ENCODE measurements around the gene DGKZ.
"Not testable (repeated sequence)": the region's sequence is repeated elsewhere in the genome, so short reads cannot be mapped to it uniquely, and the experiment has no call there.

DGKZ gene

DNA sequence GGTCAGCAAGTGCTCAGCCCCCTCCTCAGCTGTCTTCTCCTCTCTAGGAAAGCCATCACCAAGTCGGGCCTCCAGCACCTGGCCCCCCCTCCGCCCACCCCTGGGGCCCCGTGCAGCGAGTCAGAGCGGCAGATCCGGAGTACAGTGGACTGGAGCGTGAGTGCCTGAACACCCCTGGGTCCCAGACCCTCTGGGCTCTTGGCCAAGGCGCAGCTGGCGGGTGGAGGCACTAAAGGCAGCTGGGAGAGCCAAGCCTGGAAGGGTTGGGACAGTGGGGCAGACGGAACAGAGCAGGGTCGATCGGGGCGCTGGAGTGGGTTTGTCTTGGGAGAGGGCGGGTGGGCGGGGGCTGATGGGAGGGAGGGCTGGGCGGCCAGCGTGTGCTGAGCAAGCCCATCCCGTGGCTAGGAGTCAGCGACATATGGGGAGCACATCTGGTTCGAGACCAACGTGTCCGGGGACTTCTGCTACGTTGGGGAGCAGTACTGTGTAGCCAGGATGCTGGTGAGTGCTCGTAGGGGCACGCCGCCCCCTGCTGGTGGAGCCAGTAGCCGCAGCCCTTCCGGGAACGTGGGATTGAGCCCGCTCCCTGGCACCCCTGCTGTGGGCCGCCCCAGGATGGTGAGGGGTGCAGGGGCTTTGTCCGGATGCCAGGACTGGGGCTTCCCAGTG lies 20.1 kb downstream of the DGKZ start:
- DNase-seq (ENCODE audit: low spot score) = peak; percentile 66

DNA sequence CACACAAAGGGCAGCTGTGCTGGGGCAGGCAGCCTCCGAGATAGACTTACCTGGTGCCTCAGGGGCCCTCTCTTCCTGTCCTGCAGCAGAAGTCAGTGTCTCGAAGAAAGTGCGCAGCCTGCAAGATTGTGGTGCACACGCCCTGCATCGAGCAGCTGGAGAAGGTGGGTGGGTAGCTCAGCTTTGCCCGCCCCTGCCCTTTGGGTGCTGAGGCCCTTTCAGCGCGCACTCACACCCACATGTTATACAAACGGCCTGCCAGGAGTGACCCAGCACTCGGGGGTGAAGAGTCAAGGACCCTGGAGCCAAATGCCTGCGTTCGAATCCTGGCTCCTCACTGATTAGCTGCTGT lies 20.6 kb downstream of the DGKZ start:
- no peak for DNase-seq (ENCODE audit: low spot score)

DNA sequence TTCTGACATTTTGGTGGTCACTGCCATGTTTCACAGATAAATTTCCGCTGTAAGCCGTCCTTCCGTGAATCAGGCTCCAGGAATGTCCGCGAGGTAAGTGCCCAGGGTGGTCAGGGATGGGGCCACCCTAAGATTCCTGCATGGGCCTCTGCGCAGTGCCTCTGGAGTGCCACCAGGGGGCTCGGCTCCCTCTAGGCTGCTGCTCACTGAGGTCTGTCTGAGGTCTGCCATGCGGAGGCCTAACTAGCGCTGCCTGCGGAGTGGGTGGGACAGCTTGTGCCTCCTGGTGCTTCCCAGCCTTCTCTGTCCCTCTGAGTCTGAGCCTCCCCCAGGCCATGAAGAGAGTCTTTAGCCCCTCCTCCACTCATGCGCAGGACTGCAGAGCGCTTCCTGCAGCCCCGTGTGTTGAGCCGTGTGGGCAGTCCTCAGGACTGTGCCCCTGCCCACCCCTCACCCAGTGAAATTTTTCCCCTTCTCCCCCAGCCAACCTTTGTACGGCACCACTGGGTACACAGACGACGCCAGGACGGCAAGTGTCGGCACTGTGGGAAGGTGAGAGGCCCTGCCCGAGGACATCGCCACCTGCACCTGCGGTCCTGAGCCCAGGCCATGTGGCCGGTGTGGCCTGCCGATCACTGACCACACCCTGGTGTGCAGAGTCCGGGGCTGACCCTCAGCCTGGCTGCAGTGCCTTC lies 22.3 kb downstream of the DGKZ start:
- peak; percentile 63 for DNase-seq (ENCODE audit: low spot score)

DNA sequence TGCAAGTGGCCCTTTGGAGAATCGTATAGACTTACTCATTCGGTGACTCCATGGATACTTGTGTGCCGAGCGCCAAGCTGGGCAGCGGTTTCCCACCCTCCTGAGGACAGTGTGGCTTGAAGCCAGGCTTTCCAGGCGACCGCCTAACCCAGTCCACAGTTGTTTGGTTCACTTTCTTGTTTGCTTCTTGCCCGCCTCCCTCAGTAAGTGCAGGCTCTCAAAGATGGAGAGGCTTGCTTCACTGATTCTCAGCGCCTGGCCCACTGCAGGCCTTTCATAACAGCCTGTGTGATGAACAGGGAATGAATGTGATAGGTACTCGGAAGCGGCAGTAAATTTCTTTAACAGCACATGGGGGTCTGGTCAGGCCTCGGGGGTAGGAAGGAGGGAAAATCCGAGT lies 23.0 kb downstream of the DGKZ start:
- no peak for DNase-seq (ENCODE audit: low spot score)

DNA sequence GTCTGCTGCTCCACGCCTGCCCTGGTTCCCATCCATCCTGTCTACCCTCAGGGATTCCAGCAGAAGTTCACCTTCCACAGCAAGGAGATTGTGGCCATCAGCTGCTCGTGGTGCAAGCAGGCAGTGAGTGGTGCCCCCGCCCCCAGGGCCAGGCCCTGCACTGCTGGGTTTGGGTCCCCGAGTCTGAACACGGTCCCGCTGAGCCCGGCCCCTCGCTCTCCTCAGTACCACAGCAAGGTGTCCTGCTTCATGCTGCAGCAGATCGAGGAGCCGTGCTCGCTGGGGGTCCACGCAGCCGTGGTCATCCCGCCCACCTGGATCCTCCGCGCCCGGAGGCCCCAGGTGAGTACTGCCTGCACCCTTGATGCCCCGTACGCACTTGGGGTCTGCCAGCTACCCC lies 24.0 kb downstream of the DGKZ start:
- not testable (repeated sequence) for DNase-seq (ENCODE audit: low spot score)

DNA sequence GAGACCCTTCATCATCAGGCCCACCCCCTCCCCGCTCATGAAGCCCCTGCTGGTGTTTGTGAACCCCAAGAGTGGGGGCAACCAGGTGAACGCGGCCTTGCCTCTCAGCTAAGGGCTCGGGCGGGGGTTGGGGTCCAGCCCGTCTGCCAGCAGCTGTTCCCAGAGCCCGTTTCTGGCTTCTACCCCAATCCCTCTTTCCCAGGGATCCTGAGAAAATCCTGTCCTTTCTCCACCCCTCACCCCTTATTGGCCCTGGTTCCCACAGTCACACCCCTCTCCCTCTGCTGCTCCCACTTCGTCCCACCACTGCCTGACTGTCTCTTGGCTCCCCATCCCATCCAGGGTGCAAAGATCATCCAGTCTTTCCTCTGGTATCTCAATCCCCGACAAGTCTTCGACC lies 24.8 kb downstream of the DGKZ start:
- no peak for DNase-seq (ENCODE audit: low spot score)

DNA sequence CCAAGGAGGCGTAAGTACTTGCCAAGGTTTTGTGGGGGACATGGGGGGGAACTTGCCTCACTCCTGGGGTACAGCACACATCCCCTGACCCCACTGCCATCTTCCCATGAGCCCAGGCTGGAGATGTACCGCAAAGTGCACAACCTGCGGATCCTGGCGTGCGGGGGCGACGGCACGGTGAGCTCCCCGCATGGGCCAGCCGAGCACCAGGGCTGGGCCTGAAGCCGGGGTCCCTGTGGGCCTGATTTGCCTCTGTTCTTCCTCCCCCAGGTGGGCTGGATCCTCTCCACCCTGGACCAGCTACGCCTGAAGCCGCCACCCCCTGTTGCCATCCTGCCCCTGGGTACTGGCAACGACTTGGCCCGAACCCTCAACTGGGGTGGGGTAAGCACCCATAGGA lies 25.2 kb downstream of the DGKZ start:
- DNase-seq (ENCODE audit: low spot score) = not testable (repeated sequence)

DNA sequence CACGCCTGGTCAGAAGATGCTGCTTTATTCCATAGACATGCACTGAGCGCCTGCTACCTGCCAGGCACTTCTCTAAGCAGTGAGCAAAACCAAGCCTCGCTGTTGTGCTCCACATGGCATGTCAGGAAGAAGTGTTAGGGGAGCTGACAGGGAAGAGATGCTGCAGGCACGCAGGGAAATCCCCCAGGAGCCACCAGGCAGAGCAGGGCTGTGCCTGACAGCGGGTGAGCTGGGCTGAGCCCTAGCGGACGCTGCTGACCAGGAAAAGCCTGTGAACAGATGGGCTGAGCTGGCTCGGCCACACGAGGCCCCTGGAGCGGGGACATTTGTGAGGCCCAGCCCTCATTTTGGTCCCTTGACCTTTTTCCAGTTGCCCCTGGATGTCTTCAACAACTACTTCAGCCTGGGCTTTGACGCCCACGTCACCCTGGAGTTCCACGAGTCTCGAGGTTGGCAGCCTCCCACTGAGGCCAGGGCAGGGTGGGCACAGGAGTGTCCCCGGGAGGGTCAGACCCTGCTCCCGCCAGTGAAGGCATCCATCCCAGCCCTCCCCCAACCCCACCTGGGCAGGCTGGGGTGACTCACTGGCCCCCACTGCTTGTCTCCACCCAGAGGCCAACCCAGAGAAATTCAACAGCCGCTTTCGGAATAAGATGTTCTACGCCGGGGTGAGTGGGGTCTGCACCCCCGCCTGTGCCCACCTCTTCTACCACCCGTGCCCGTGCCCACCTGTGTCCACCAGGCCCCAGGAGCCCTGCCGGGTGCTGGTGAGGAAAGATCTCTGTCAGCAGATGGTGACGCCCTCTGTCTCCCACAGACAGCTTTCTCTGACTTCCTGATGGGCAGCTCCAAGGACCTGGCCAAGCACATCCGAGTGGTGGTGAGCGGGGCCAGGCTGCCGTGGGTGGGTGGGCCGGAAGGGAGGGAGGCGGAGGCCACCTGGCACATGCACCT lies 26.8 kb downstream of the DGKZ start:
- DNase-seq (ENCODE audit: low spot score) = no peak

DNA sequence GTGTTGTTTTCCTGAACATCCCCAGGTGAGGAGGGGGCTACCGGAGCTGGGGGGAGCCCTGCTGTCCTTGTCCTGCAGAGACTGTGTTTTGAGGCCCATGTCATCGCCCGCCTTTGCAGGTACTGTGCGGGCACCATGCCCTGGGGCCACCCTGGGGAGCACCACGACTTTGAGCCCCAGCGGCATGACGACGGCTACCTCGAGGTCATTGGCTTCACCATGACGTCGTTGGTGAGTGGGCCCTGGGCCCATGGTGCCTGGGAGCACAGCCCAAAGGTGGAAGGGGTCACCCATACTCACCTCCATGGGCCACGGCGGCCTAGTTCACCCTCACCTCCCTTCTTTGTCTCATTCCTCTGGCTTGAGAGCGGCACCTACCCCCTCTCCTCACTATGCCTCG lies 27.6 kb downstream of the DGKZ start:
- no peak for DNase-seq (ENCODE audit: low spot score)

DNA sequence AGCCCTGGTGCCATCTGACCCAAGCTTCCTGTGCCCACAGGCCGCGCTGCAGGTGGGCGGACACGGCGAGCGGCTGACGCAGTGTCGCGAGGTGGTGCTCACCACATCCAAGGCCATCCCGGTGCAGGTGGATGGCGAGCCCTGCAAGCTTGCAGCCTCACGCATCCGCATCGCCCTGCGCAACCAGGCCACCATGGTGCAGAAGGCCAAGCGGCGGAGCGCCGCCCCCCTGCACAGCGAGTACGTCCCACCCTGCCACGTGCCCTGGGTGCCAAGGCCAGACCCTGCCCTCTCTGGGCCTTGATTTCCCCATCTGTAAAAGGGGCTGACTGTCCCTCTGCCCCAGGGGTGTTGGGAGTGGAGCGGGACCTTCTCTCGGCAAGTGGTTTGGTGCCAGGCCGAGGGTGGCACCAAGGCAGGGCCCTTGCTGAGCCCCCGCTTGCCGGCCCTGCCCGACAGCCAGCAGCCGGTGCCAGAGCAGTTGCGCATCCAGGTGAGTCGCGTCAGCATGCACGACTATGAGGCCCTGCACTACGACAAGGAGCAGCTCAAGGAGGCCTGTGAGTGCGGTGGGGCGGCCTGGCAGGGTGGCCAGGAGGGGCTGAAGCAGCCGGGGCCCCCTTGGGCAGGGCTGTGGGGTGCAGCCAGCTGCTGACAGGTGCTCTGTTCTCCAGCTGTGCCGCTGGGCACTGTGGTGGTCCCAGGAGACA lies 28.3 kb downstream of the DGKZ start:
- DNase-seq (ENCODE audit: low spot score) = no peak

DNA sequence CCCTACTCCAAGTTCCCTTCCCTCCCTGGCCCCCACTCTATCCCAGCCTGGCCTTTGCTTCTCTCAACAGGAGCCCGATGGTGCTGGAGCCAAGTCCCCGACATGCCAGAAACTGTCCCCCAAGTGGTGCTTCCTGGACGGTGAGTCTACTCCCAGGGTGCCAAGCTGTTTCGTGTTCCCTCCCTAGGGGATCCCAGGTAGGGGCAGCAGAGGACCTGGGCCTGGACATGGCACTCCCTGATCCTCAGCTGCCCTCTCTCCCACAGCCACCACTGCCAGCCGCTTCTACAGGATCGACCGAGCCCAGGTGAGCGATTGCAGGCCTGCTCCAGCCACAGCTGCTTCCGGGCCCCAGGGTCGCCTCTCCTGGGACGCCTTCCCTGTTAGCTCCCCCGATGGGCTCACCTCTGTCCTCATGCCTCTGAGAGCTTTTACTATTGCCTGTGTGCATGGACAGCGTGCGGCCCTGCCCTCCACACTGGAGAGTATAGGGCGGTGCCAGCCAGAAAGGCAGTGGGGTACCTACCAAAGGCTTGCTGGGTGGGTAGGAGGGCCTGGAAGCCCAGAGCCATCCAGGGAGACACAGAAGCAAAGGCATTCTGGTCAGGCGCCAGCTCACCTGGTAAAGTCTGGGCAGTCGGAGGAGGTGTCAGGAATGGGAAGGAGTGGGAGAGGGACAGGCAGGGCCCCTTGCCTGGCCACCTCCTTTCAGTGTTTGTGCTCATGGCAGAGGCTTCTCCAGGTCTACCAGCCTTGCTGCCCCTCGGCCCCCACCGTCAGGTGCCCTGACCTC lies 29.2 kb downstream of the DGKZ start:
- DNase-seq (ENCODE audit: low spot score) = no peak

DNA sequence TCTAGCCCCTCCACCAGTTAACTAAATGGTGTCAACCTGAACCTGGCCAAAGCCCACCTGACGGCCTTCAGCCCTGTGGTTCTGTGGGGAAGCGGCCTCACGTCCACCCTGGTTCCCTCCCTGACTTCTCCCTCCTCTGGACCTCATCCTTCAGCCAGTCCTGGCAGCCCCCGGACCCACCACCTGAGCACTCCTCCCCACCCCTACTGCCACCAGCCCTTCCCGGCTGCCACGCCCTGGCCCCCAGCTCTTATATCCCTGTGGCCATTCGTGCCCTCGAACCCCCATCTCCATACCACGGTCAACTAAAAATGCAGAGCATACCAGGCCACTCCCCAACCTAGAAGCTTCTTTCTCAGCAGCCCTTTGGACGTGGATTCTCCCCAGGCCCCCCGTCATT lies 30.0 kb downstream of the DGKZ start:
- no peak for DNase-seq (ENCODE audit: low spot score)

DNA sequence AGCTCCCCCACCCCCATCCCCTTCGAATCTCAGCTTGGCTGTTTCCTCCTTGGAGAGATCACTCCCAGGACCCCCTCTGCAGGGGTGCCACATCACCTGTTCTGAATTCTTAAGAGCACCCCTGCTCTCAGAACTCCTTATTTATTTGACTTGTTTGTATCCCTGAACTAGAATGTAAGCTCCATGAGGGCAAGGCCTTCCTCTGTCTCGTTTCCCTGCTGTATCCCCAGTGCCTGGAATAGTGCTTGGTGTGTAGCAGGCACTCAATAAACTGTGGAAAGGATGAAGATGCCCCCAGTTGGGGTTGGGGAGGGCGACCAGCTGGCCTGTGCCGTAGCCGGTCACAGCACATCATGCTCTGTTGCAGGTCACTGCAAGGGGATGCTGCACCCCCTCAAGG lies 30.6 kb downstream of the DGKZ start:
- no peak for DNase-seq (ENCODE audit: low spot score)

DNA sequence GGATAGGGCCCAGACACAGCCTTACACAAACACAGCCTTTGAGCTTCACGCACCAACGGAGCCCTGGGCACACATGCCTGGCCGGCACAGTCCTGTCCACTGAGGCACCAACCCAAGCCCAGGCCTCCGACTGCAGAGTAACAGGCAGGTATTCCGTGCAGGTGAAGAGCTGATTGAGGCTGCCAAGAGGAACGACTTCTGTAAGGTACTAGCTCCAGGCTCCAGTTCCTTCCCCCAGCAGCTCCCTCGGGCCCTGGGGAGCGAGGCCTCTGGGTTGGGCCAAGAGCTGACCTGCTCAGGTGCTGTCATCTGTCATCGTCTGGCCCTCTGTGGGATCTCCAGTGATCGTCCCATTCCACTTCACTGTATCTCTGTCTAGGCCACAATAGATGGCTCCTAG lies 31.0 kb downstream of the DGKZ start:
- no peak for DNase-seq (ENCODE audit: low spot score)

DNA sequence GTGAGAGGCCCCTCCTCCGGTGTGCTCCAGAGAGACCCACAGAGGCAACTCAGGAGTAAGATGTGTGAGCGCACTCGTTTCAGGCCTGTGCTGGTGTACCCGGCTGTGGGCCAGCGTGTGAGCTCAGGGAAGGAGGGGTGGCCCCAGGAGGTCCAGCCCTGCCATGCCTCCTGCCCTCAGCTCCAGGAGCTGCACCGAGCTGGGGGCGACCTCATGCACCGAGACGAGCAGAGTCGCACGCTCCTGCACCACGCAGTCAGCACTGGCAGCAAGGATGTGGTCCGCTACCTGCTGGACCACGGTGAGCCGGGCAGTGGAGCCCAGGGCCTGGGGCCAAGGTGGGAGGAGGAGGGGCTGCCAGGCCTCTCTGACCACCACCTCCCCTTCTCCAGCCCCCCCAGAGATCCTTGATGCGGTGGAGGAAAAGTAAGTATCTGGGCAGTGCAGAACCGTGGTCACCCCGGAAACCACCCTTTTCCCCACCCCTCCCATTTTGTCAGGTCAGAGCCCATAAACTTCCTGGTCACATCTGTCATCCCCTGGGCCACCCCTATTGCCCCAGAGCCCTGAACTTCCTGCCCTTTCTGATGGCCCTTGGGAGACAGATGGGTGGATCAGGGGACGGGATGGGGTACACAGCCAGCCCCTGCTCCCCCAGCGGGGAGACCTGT lies 31.7 kb downstream of the DGKZ start:
- DNase-seq (ENCODE audit: low spot score) = no peak

DNA sequence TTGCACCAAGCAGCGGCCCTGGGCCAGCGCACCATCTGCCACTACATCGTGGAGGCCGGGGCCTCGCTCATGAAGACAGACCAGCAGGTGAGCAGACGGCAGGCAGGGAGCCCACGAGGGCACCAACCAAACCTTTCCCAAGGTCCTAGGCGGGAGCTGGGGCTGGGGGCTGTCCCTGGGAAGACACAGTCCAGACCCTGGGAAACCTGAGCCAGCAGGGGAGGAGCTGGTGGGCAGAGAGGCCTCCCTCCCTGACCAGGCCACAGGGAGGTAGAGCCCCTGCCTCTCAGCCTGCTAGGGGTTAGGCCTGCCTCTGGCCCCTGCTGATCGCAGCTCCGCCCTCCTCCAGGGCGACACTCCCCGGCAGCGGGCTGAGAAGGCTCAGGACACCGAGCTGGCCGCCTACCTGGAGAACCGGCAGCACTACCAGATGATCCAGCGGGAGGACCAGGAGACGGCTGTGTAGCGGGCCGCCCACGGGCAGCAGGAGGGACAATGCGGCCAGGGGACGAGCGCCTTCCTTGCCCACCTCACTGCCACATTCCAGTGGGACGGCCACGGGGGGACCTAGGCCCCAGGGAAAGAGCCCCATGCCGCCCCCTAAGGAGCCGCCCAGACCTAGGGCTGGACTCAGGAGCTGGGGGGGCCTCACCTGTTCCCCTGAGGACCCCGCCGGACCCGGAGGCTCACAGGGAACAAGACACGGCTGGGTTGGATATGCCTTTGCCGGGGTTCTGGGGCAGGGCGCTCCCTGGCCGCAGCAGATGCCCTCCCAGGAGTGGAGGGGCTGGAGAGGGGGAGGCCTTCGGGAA lies 32.4 kb downstream of the DGKZ start:
- not testable (repeated sequence) for DNase-seq (ENCODE audit: low spot score)

DNA sequence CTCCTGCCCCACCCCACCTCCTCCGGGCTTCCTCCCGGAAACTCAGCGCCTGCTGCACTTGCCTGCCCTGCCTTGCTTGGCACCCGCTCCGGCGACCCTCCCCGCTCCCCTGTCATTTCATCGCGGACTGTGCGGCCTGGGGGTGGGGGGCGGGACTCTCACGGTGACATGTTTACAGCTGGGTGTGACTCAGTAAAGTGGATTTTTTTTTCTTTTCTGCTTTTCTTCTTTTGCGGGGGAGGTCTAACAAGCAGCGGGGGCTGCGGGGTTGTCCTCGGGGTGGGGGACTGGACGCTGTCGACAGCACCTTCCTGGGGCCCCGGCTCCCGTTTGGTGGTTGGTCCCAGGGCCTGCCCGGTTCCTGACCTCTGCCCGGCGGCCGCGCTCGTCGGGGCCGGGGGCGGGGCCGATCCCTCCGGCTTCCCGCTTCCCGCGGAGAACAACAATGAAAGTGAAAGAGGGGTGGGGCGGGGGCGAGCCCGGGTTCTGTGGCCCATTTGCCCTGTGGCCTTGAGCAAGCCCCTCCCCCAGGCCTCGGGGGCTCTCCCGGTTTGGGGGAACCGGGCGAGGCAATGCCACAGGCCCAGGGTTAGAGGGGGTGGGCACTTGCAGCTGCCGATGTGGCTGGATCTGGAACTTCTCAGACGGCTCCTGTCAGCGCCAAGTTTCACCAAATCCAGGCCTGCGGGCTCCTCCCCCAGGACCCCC lies 33.2 kb downstream of the DGKZ start:
- DNase-seq (ENCODE audit: low spot score) = peak; percentile 51

DNA sequence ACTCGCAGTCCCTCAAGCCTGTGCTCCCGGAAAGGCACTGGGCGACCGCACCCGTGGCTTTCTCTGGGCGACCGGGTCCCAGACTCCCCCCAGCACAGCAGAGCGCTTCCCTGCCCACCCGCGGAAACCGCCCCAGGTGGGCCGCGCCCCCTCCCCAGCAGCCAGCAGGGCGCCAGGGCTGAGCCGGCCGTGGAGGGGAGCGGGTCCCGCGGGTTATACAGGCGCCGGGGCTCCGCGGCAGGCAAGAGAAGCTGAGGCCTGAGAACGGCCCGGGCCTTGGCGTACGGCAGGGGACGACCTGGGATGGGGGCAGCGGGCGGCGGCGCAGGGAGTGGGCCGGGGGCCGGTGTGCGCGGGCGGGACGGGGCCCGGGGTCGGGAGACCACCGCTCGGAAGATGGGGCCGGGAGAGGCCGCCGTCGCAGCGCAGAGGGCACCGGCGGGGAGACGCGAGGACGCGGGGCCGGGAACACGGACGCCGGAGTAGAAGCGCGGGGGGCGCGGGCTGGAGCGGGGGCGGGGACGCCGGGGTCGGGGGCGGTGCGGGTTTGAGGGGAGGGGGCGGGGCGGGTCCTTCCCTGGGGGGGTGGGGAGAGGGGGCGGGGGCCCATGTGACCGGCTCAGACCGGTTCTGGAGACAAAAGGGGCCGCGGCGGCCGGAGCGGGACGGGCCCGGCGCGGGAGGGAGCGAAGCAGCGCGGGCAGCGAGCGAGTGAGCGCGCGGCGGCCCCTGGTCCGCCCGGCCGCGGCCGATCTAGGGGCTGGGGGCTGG lies 34.0 kb downstream of the DGKZ start, which contains the start of gene MDK:
TSS of gene MDK (plus strand) at position 622 of the 771 bp plus-strand sequence. CDS start 389 bp downstream, outside the sequence.
- peak; percentile 22 for DNase-seq (ENCODE audit: low spot score)

Measured in germinal center (tissue), 1 donor.